ENCODE measurements around the gene EXT2. TPM values are rescaled to one million over a fixed set of nuclear protein-coding genes. Genes with fewer than 3 reads are reported as not detected.

EXT2 gene
- polyA plus RNA-seq, 1 of the 3 experiments (the other 2 are of a cell fraction) = 92.9 TPM

GRCh38 chr11:44088871-44089270 is 6.6 kb upstream of the EXT2 start:
- Histone ChIP-seq H3K79me2 (ENCODE audit: insufficient read depth) (no peaks in the 10 kb centered on the region), H3K9ac (no peak overlapping the region), H3K4me3 (ENCODE audit: low read depth in 2 of 2, low read length in 1 of 2) (no peak overlapping the region), H4K20me1 (ENCODE audit: insufficient read depth) (no peaks in the 10 kb centered on the region), H3K4me2 (no peak overlapping the region), H3K9me2 (no peaks in the 10 kb centered on the region), H3K9me3 (no peaks in the 10 kb centered on the region), H3K27ac (ENCODE audit: low read depth in 2 of 2, low read length in 1 of 2) (no peak overlapping the region), H3K27me3 (ENCODE audit: insufficient read depth) (no peaks in the 10 kb centered on the region), H3K36me3 (replicated peaks in 1 of 2; ENCODE audit: control insufficient read depth in 1 of 2, insufficient read depth in 2 of 2, low read length in 1 of 2) (peaks cover 0 to 3% of the 10 kb centered on the region in 2 experiments), H2AFZ (ENCODE audit: low read depth) (no peak overlapping the region), H3F3A (replicated peaks; ENCODE audit: insufficient read depth) (no peaks in the 10 kb centered on the region), H3K4me1 (ENCODE audit: control insufficient read depth in 1 of 2, insufficient read depth in 2 of 2, low read depth in 1 of 2, low read length in 1 of 2) (peaks cover 0 to under 1% of the 10 kb centered on the region in 2 experiments; a peak in 1 of 4 replicates)
- CTCF ChIA-PET = interaction anchor here (0.8 to 1.7 kb wide), 3 partner anchors 21 to 199 kb away, joined by 3 to 4 read pairs (median 4); no protein-coding TSS in a partner anchor
- DNase-seq = no peak
- TF ChIP-seq FOSL2 (IDR thresholded peaks at IDR 0.05; ENCODE audit: borderline replicate concordance, low read depth) (no peak), IRF3 (IDR thresholded peaks at IDR 0.05; ENCODE audit: low read depth, low read length) (no peak), NFIC (IDR thresholded peaks at IDR 0.05; ENCODE audit: borderline replicate concordance) (no peak), GATA2 (CRISPR knock-in tag; IDR thresholded peaks at IDR 0.05) (no peak), JUND (IDR thresholded peaks at IDR 0.05) (no peak), CHD2 (IDR thresholded peaks at IDR 0.05; ENCODE audit: low read length, partially characterized antibody) (no peak), FOXM1 (IDR thresholded peaks at IDR 0.05; ENCODE audit: low read depth) (no peak), ZBTB33 (IDR thresholded peaks at IDR 0.05; ENCODE audit: borderline replicate concordance, low read depth) (no peak), GABPA (IDR thresholded peaks at IDR 0.05; ENCODE audit: low read depth) (no peak), EP300 (IDR thresholded peaks at IDR 0.05; ENCODE audit: borderline replicate concordance in 1 of 2, low read depth in 1 of 2, low read length in 1 of 2) (no peak), YY1 (IDR thresholded peaks at IDR 0.05; ENCODE audit: low read depth) (no peak), TAF1 (IDR thresholded peaks at IDR 0.05; ENCODE audit: borderline replicate concordance, low read depth, low read length) (no peak), FOXJ3 (CRISPR knock-in tag; IDR thresholded peaks at IDR 0.05) (no peak), RAD21 (IDR thresholded peaks at IDR 0.05; ENCODE audit: low read length) (no peak), USF1 (IDR thresholded peaks at IDR 0.05; ENCODE audit: borderline replicate concordance, low read depth) (no peak), POLR2AphosphoS5 (IDR thresholded peaks at IDR 0.05; ENCODE audit: low read depth, low read length) (no peak)
- 61% methylated on average over 4 of the region's 4 CpGs for WGBS (ENCODE audit: low lambda C conversion rate)
- POLR2A ChIA-PET = no interaction called here
